COLO829 (cell line): ENCODE data around the gene CHCHD6.

ENCODE experiments used
- DNase-seq: peaks from one replicate; pipeline ENCODE4 v3.0.0; 2012; ENCODE audit warnings: low spot score

Gene CHCHD6

DNA sequence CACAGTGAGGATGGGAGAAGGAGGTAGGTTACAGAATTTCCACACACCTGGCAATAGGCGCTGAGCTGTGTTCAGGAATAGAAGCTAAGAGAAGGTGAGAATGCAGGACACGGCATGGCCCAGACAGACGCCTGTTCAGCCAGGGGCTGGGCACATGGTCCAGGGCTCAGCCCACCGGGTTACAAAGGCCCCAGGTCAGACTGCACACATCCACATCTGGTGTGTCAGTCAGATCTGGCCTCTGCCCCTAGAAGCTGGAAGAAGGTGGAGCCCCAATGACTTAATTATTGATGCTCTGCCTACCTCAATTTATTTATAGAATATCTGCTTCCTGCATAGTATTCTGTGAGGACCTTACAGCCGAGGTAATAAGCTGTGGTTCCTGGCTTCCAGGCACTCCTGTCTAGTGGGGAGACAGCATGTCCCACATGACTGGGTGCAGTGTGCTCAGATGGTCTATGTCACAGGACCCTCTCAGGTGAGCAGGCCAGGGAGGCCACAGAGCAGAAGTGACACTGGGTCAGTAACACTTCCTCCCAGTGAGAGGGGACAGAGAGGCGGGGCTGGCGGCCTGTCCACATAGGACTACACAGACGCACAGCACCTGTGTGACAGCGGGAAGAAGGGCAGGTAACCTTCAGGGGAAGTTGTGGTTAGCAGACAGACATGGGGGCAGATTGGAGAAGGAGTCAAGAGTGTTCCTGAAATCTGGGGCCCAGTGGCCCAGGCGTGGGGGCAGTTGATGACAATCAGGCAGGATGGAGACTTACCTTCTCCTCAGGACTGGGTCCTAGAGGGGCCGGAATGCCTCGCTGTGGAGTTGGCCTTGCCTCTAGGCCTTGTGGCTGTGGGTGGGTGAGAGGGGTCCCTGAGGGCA lies 240.3 kb downstream of the CHCHD6 start:
- DNase-seq, result no peak

- no peak for DNase-seq
Observed at GRCh38 chr3:126945171-126945721, 241.2 kb downstream of the CHCHD6 start.

DNA sequence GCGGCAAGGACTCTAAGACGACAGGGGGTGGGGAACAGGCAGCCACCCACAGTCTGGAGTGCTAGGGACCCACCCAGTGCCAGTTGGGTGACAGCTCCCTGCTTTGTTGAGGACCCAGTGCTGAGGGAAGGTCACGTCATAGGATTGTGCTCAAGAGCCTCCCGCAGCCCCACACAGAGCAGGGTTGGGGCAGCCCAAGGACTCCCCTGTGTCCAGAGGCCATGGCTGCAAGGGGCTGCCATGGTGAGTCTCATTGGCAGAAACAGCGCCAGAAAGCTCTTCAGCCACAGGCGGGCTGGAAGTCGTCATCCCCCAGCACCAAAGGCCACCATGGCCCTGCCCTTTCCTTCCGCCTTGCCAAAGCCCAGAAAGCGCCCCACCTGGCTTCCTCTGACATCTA lies 241.9 kb downstream of the CHCHD6 start:
- DNase-seq, result no peak

- no peak for DNase-seq
Observed at GRCh38 chr3:126946405-126946804, 242.4 kb downstream of the CHCHD6 start.

- DNase-seq, result no peak
Observed at GRCh38 chr3:126947429-126947828, 243.4 kb downstream of the CHCHD6 start.

DNA sequence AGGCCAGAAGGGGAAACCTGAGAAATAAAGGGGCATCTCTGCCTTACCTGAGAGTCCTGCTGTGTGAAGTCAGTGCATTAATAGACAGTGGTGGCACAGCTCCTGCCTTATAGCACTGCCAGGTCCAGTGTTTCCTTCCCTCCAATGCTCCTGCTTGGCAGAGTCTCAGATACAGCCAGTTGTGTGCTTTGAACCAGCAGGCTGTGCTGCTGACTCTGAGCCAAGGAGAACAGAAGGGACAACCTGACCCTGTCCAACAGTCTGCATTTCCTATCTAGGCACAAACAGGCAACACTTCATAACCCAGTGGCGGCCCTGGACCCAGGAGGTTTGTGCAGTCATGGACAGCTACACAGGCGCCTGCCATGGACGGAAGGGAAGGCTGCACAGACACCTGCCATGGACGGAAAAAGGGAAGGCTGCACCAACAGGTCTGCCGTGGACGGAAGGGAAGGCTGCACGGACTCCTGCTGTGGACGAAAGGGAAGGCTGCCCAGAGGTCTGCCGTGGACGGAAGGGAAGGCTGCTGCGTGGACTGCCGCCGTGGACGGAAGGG lies 245.0 kb downstream of the CHCHD6 start:
- DNase-seq, result no peak

DNA sequence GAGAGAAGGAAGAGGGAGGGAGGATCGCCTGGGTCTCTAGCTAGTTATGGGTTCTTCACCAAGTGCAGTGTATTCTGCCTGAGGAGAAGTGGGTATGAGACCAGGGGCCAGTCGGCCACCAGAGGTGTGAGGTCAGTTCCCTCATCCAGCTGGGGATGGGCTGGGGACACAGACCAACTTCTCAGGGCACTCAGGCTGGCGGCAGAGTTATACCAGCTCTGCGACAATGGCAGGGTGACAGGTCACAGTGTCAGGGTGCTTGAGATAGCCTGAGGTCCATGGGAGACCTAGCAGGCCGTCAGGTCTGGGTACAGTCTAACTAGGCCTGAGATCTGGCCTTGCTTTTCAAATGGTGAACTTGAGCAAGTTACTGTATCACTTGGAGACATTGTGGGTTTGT lies 247.5 kb downstream of the CHCHD6 start:
- no peak for DNase-seq

GRCh38 chr3:126952261-126952982 lies 248.4 kb downstream of the CHCHD6 start:
- DNase-seq, result no peak

- DNase-seq, result no peak
Observed at GRCh38 chr3:126952983-126953660, 249.1 kb downstream of the CHCHD6 start.

DNA sequence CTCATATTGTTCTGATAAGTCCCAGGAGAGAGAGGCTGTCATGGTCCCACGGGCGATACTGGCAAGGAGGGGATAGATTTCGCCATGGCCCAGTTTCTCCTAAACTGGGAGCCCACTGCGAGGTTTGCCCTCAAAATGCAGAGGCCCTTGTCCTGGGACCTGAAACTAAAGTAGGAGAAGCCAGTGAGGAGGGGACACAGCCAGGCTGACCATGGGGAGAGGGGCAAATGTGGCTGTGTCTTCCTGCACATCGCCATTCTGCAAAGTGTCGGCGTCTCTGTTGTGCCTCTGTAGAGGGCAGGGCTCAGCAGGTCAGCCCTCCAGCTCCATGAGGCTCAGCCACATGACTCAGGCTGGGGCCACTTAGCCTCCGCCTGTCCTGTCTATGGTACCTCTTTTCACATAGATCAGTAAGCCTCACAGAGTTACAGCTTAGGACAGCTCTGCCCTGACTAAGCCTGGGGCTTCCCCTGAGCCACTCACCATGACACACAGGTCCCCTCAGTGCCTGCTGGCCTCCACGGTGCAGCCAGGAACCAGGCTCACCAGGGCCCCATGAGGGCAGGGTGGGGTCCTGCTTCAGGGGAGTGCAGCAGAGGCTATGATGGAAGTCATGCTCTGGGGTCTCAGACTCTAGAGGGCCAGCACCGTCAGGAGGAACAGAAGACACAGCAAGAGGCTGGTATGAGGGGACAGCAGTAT lies 250.3 kb downstream of the CHCHD6 start:
- no peak for DNase-seq

- no peak for DNase-seq
Observed at GRCh38 chr3:126955004-126955790, 251.2 kb downstream of the CHCHD6 start.

DNA sequence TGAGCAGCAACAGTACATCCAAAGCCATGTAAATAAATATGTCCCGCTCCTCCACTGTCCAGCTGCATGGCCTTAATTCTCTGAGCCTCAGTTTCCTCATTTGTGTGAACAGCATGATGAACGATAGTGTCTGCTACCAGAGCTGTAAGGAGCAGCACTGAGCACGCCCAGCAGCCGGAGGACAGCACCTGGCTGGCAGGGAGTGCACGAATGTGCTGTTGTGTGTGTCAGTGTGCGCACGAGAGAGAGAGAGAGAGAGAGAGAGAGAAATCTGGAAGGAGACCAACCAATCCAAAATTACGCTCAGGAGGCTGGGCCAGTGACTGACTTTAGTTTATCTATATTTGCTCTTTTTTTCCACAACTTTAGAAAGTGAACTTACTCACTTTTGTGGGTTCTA lies 252.3 kb downstream of the CHCHD6 start:
- no peak for DNase-seq

DNA sequence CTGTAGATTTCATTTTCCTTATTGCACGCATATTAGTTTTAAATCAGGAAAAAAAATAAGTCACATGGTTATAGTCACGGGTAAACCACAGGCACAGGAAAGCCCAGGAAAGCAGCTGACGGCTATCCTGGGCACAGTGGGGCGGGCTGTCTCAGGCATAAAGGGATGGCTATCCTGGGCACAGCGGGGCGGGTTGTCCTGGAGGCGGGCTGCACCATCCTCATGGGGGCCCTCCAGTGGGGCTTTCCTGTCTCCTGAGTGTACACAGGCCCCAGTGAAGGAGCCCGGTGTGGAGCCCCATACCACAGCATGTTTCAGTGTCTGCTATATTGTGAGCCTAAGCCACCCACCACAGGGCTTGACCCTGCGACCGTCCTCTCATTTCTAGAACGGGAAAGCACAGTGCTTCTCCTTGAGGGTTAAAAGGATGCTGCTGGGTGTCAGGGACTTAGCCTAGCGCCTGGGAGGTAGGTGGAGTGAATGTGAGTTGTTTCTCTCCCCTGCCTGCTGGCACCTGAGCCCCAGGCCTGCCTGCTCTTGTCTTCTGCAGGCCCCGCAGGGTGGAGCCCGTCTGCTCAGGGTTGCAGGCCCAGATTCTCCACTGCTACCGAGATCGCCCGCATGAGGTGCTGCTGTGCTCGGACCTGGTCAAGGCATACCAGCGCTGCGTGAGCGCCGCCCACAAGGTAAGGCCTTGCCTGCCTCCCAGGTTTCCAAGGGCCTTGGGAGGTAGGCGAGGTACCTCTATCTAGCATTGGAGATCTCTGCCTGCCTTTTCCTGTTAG lies 253.0 kb downstream of the CHCHD6 start:
- DNase-seq, result peak; percentile 67

- no peak for DNase-seq
Observed at GRCh38 chr3:126957776-126958637, 254.0 kb downstream of the CHCHD6 start.

- DNase-seq, result no peak
Observed at GRCh38 chr3:126958638-126959085, 254.6 kb downstream of the CHCHD6 start.

- DNase-seq, result no peak
Observed at GRCh38 chr3:126959136-126959920, 255.3 kb downstream of the CHCHD6 start.

DNA sequence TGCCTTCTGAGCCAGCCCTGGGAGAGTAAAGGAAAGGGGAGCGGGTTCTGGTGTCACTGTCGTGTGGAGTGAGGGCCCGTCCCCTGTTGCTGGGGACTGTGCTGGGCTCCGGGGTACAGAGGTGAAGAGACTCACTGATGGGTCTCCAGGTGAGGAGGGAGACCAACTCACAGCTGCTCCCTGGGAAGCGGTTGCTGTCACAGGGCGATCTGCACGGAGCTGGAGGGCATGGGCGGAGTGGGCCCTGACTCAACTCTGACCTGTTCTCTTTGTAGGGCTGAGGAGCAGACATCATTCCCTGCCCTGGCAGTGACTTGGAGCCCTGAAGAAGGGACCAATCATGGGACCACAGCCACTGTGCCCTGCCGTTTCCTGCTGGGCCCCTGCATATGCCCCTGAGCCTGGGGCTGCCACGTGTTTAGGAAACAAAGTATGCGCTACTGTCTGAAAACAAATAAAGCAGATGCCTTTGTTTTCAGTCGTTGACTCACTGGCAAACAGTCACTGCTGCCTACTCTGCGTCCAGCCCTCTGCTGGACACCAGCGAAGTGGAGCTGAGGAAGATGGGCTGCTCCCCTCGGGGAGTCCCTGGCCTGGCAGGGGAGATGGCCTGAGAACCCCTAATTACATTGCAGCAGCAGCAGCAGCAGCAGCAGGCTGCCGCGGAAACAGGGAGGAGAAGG lies 256.0 kb downstream of the CHCHD6 start:
- peak; percentile 83 for DNase-seq
